ENCODE results near the gene ITGAX. TPM values are rescaled to one million over a fixed set of nuclear protein-coding genes. Genes with fewer than 3 reads are reported as not detected.

Gene ITGAX
- total and polyA plus RNA-seq, 2 of the 8 experiments (the other 6 are each of a cell fraction or from before 2014, with no cell fraction given) = 0.30 TPM; not detected in 1

DNA sequence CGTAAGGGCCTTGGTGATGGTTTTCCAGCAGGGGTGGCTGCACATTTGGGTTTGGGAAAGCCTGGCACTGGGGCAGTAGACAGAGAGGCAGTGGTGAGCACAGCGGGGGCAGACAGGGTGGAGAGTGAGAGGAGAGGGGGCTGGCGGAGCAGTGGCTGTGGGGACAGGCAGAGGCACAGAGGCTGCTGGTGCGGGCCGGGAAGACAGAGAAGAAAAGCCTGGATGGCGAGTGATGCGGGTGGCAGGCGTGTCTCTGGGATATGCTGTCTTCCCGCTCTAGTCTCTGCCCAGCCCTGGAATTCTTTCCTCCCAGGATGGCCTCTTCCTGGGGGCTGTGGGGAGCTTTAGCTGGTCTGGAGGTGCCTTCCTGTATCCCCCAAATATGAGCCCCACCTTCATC, 55.1 kb downstream of the ITGAX start (continued):
- TF ChIP-seq, protein P1, sequence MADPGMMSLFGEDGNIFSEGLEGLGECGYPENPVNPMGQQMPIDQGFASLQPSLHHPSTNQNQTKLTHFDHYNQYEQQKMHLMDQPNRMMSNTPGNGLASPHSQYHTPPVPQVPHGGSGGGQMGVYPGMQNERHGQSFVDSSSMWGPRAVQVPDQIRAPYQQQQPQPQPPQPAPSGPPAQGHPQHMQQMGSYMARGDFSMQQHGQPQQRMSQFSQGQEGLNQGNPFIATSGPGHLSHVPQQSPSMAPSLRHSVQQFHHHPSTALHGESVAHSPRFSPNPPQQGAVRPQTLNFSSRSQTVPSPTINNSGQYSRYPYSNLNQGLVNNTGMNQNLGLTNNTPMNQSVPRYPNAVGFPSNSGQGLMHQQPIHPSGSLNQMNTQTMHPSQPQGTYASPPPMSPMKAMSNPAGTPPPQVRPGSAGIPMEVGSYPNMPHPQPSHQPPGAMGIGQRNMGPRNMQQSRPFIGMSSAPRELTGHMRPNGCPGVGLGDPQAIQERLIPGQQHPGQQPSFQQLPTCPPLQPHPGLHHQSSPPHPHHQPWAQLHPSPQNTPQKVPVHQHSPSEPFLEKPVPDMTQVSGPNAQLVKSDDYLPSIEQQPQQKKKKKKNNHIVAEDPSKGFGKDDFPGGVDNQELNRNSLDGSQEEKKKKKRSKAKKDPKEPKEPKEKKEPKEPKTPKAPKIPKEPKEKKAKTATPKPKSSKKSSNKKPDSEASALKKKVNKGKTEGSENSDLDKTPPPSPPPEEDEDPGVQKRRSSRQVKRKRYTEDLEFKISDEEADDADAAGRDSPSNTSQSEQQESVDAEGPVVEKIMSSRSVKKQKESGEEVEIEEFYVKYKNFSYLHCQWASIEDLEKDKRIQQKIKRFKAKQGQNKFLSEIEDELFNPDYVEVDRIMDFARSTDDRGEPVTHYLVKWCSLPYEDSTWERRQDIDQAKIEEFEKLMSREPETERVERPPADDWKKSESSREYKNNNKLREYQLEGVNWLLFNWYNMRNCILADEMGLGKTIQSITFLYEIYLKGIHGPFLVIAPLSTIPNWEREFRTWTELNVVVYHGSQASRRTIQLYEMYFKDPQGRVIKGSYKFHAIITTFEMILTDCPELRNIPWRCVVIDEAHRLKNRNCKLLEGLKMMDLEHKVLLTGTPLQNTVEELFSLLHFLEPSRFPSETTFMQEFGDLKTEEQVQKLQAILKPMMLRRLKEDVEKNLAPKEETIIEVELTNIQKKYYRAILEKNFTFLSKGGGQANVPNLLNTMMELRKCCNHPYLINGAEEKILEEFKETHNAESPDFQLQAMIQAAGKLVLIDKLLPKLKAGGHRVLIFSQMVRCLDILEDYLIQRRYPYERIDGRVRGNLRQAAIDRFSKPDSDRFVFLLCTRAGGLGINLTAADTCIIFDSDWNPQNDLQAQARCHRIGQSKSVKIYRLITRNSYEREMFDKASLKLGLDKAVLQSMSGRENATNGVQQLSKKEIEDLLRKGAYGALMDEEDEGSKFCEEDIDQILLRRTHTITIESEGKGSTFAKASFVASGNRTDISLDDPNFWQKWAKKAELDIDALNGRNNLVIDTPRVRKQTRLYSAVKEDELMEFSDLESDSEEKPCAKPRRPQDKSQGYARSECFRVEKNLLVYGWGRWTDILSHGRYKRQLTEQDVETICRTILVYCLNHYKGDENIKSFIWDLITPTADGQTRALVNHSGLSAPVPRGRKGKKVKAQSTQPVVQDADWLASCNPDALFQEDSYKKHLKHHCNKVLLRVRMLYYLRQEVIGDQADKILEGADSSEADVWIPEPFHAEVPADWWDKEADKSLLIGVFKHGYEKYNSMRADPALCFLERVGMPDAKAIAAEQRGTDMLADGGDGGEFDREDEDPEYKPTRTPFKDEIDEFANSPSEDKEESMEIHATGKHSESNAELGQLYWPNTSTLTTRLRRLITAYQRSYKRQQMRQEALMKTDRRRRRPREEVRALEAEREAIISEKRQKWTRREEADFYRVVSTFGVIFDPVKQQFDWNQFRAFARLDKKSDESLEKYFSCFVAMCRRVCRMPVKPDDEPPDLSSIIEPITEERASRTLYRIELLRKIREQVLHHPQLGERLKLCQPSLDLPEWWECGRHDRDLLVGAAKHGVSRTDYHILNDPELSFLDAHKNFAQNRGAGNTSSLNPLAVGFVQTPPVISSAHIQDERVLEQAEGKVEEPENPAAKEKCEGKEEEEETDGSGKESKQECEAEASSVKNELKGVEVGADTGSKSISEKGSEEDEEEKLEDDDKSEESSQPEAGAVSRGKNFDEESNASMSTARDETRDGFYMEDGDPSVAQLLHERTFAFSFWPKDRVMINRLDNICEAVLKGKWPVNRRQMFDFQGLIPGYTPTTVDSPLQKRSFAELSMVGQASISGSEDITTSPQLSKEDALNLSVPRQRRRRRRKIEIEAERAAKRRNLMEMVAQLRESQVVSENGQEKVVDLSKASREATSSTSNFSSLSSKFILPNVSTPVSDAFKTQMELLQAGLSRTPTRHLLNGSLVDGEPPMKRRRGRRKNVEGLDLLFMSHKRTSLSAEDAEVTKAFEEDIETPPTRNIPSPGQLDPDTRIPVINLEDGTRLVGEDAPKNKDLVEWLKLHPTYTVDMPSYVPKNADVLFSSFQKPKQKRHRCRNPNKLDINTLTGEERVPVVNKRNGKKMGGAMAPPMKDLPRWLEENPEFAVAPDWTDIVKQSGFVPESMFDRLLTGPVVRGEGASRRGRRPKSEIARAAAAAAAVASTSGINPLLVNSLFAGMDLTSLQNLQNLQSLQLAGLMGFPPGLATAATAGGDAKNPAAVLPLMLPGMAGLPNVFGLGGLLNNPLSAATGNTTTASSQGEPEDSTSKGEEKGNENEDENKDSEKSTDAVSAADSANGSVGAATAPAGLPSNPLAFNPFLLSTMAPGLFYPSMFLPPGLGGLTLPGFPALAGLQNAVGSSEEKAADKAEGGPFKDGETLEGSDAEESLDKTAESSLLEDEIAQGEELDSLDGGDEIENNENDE (IDR thresholded peaks at IDR 0.05; ENCODE audit: insufficient replicate concordance, low read length) = no peak
- no peak for TF ChIP-seq POLR2A (IDR thresholded peaks at IDR 0.05; ENCODE audit: control extremely low read depth in 1 of 2, low read depth in 2 of 2, low read length in 2 of 2)
- TF ChIP-seq HDAC2 (IDR thresholded peaks at IDR 0.05; ENCODE audit: borderline replicate concordance in 1 of 2, low read depth in 2 of 2, low read length in 2 of 2) = no peak
- TF ChIP-seq, protein P2, sequence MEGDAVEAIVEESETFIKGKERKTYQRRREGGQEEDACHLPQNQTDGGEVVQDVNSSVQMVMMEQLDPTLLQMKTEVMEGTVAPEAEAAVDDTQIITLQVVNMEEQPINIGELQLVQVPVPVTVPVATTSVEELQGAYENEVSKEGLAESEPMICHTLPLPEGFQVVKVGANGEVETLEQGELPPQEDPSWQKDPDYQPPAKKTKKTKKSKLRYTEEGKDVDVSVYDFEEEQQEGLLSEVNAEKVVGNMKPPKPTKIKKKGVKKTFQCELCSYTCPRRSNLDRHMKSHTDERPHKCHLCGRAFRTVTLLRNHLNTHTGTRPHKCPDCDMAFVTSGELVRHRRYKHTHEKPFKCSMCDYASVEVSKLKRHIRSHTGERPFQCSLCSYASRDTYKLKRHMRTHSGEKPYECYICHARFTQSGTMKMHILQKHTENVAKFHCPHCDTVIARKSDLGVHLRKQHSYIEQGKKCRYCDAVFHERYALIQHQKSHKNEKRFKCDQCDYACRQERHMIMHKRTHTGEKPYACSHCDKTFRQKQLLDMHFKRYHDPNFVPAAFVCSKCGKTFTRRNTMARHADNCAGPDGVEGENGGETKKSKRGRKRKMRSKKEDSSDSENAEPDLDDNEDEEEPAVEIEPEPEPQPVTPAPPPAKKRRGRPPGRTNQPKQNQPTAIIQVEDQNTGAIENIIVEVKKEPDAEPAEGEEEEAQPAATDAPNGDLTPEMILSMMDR (IDR thresholded peaks at IDR 0.05; ENCODE audit: control extremely low read depth in 1 of 3, insufficient read depth in 1 of 3, low read depth in 1 of 3, low read length in 3 of 3) = no peak
- no peak for TF ChIP-seq SIX5 (IDR thresholded peaks at IDR 0.05; ENCODE audit: low read depth, low read length)
- no peak for TF ChIP-seq USF2 (IDR thresholded peaks at IDR 0.05; ENCODE audit: low read length)
- TF ChIP-seq BACH1 (IDR thresholded peaks at IDR 0.05; ENCODE audit: low read length) = no peak
- no peak for TF ChIP-seq SP2 (IDR thresholded peaks at IDR 0.05; ENCODE audit: low read length)

All from H1 (cell line).